ENCODE data around the gene ADIG. TPM values are rescaled to one million over a fixed set of nuclear protein-coding genes. Genes with fewer than 3 reads are reported as not detected.
A peak's percentile ranks its signal among the peaks of the same experiment; 100 is the strongest.

The ADIG gene
- total and polyA plus RNA-seq, 2 of the 8 experiments (the other 6 are each of a cell fraction or from before 2014, with no cell fraction given): not detected

- TF ChIP-seq CHD7 (IDR thresholded peaks at IDR 0.05; ENCODE audit: insufficient replicate concordance, low read length) (no peak), RAD21 (IDR thresholded peaks at IDR 0.05 in 1 of 2, conservative IDR thresholded peaks at IDR 0.05 in 1 of 2; ENCODE audit: low read depth in 2 of 2, low read length in 2 of 2) (no peak), RBBP5 (IDR thresholded peaks at IDR 0.05; ENCODE audit: borderline replicate concordance, low read depth, low read length) (0 out of 2 replicates have a peak, but pooled peaks have one; percentile 2), MAX (IDR thresholded peaks at IDR 0.05) (peak; percentile 26; the same call in 1 of the 2 replicates), EGR1 (IDR thresholded peaks at IDR 0.05; ENCODE audit: borderline replicate concordance, low read depth, low read length) (peak; percentile 85)
These were observed 20.5 kb downstream of the ADIG start, which contains the start of gene ARHGAP40 (continued) for GRCh38 chr20:38601216-38602184.
